ENCODE results near the gene IFT81. TPM values are rescaled to one million over a fixed set of nuclear protein-coding genes. Genes with fewer than 3 reads are reported as not detected.

IFT81 gene
- total and polyA plus RNA-seq, 2 donors (not counting 3 experiments of a cell fraction or from before 2014, with no cell fraction given), result 2.4 to 9.8 TPM

- FAIRE-seq, result no peak
- Histone ChIP-seq H3K79me2 (ENCODE audit: control insufficient read depth, insufficient read depth, low read length) (no peaks in the 10 kb centered on the region), H2AFZ (ENCODE audit: low read depth, low read length) (no peak overlapping the region), H3K9me1 (replicated peaks; ENCODE audit: control insufficient read depth, extremely low read depth, insufficient read depth, low read length) (no peaks in the 10 kb centered on the region), H3K36me3 (ENCODE audit: control insufficient read depth in 2 of 2, extremely low read depth in 1 of 2, insufficient read depth in 2 of 2, low read length in 2 of 2) (no peaks in the 10 kb centered on the region), H4K20me1 (replicated peaks; ENCODE audit: control insufficient read depth, extremely low read depth, insufficient read depth, low read length) (no peaks in the 10 kb centered on the region), H3K27ac (ENCODE audit: insufficient read depth, low read depth, low read length) (no peak overlapping the region), H3K27me3 (ENCODE audit: control insufficient read depth in 2 of 2, insufficient read depth in 2 of 2, low read length in 2 of 2) (no peaks in the 10 kb centered on the region), H3K4me2 (ENCODE audit: insufficient read depth, low read length) (no peak overlapping the region), H3K9ac (replicated peaks; ENCODE audit: extremely low read depth, insufficient read depth, low read length) (no peak overlapping the region), H3K9me3 (replicated peaks; ENCODE audit: control insufficient read depth, insufficient read depth, low read length) (no peaks in the 10 kb centered on the region), H3K4me3 (replicated peaks in 1 of 3; ENCODE audit: insufficient read depth in 1 of 3, low read depth in 1 of 3, low read length in 3 of 3) (no peak overlapping the region), H3K4me1 (ENCODE audit: control insufficient read depth, extremely low read depth, insufficient read depth, low read length) (peaks cover 27% of the 10 kb centered on the region)
- dilution Hi-C loops (cut with MboI; ENCODE audit: extremely low pct_ligation_motif_present, low sequenced_read_pairs) (no loop called here), intact Hi-C loops (cut with micrococcal nuclease) (no loop called here)
- TF ChIP-seq FOS (IDR thresholded peaks at IDR 0.05; ENCODE audit: borderline replicate concordance, insufficient read depth, low read length) (no peak), GATA2 (IDR thresholded peaks at IDR 0.05; ENCODE audit: insufficient read depth, insufficient read length, low read depth, low read length) (no peak)
- CTCF ChIA-PET, result no interaction called here
- POLR2A ChIA-PET, result no interaction called here
- BruUV-seq (replicated peaks), result no TSS peak
- DNase-seq (ENCODE audit: low read depth, low spot score), result no peak
Observed at GRCh38 chr12:110201995-110202394, 77.8 kb downstream of the IFT81 start.

GRCh38 chr12:110203546-110203945 is 79.4 kb downstream of the IFT81 start:
- Histone ChIP-seq H3K4me1 (ENCODE audit: control insufficient read depth, extremely low read depth, insufficient read depth, low read length) (peaks cover 25% of the 10 kb centered on the region), H3K9me3 (replicated peaks; ENCODE audit: control insufficient read depth, insufficient read depth, low read length) (no peaks in the 10 kb centered on the region), H3K79me2 (ENCODE audit: control insufficient read depth, insufficient read depth, low read length) (no peaks in the 10 kb centered on the region), H3K4me3 (replicated peaks in 1 of 3; ENCODE audit: insufficient read depth in 1 of 3, low read depth in 1 of 3, low read length in 3 of 3) (no peak overlapping the region), H3K9me1 (replicated peaks; ENCODE audit: control insufficient read depth, extremely low read depth, insufficient read depth, low read length) (no peaks in the 10 kb centered on the region), H3K27me3 (ENCODE audit: control insufficient read depth in 2 of 2, insufficient read depth in 2 of 2, low read length in 2 of 2) (no peaks in the 10 kb centered on the region), H3K4me2 (ENCODE audit: insufficient read depth, low read length) (no peak overlapping the region), H3K27ac (ENCODE audit: insufficient read depth, low read depth, low read length) (no peak overlapping the region), H4K20me1 (replicated peaks; ENCODE audit: control insufficient read depth, extremely low read depth, insufficient read depth, low read length) (no peaks in the 10 kb centered on the region), H2AFZ (ENCODE audit: low read depth, low read length) (no peak overlapping the region), H3K9ac (replicated peaks; ENCODE audit: extremely low read depth, insufficient read depth, low read length) (no peak overlapping the region), H3K36me3 (ENCODE audit: control insufficient read depth in 2 of 2, extremely low read depth in 1 of 2, insufficient read depth in 2 of 2, low read length in 2 of 2) (no peaks in the 10 kb centered on the region)
- no TSS peak for BruUV-seq (replicated peaks)
- ChIA-PET CTCF (interaction anchor here (1.1 to 1.8 kb wide), 5 partner anchors 13 to 228 kb away, joined by 3 to 9 read pairs (median 5); no protein-coding TSS in a partner anchor), POLR2A (interaction anchor here (0.5 kb wide), 1 partner anchor 173 kb away, joined by 7 read pairs; no protein-coding TSS in a partner anchor)
- FAIRE-seq, result no peak
- peak; percentile 79 for DNase-seq (ENCODE audit: low read depth, low spot score)
- dilution Hi-C loops (cut with MboI; ENCODE audit: extremely low pct_ligation_motif_present, low sequenced_read_pairs), result no loop called here
- no peak for TF ChIP-seq GATA2 (IDR thresholded peaks at IDR 0.05; ENCODE audit: insufficient read depth, insufficient read length, low read depth, low read length)
- no peak for TF ChIP-seq EZH2 (IDR thresholded peaks at IDR 0.05; ENCODE audit: borderline replicate concordance, low read depth, low read length, severe bottlenecking)
- TF ChIP-seq FOS (IDR thresholded peaks at IDR 0.05; ENCODE audit: borderline replicate concordance, insufficient read depth, low read length), result no peak
- no peak for TF ChIP-seq JUN (IDR thresholded peaks at IDR 0.05; ENCODE audit: borderline replicate concordance, insufficient read depth, insufficient read length, low read depth)
- TF ChIP-seq POLR2A (IDR thresholded peaks at IDR 0.05; ENCODE audit: low read depth, low read length), result no peak
- TF ChIP-seq MAX (IDR thresholded peaks at IDR 0.05; ENCODE audit: insufficient read depth, insufficient read length), result no peak
- no peak for TF ChIP-seq MYC (IDR thresholded peaks at IDR 0.05; ENCODE audit: low read depth, low read length)
- TF ChIP-seq CTCF (IDR thresholded peaks at IDR 0.05; ENCODE audit: extremely low read depth in 1 of 2, insufficient read depth in 1 of 2, low read depth in 1 of 2, low read length in 2 of 2), result no peak
- no peak for TF ChIP-seq POLR2AphosphoS5 (IDR thresholded peaks at IDR 0.05; ENCODE audit: insufficient read depth, low read depth, low read length)
- intact Hi-C loops (cut with micrococcal nuclease), result no loop called here

All from endothelial cell of umbilical vein (primary cell).